MG63 (cell line): ENCODE measurements around the gene CUL7. TPM values are rescaled to one million over a fixed set of nuclear protein-coding genes. Genes with fewer than 3 reads are reported as not detected.
"Not testable (repeated sequence)": the region's sequence is repeated elsewhere in the genome, so short reads cannot be mapped to it uniquely, and the experiment has no call there.

Source experiments
- DNase-seq: peaks from one replicate; pipeline ENCODE4 v3.0.0-alpha.2; 2020
- H3K27me3 ChIP-seq: fragments of 250-450 bp; sonication (Bioruptor Pico); 2 replicates; pipeline ENCODE4 v1.5.1; 2020; ENCODE audit warnings: mild to moderate bottlenecking, moderate library complexity
- H3K36me3 ChIP-seq: fragments of 250-450 bp; sonication (Bioruptor Pico); 2 replicates; pipeline ENCODE4 v1.5.1; 2020; ENCODE audit warnings: mild to moderate bottlenecking, moderate library complexity
- H3K4me3 ChIP-seq: fragments of 250-450 bp; sonication (Bioruptor Pico); 2 replicates; pipeline ENCODE4 v1.5.1; 2020; ENCODE audit warnings: mild to moderate bottlenecking, moderate library complexity
- H3K9me3 ChIP-seq: fragments of 250-450 bp; sonication (Bioruptor Pico); 2 replicates; pipeline ENCODE4 v1.5.1; 2020; ENCODE audit warnings: mild to moderate bottlenecking, moderate library complexity
- total RNA-seq: library from RNA; depleted of rRNA; stranded (reverse); fragments of >200 nt; shearing (Covaris generic); gene quantifications from 2 replicates; pipeline ENCODE4 v1.2.3, GENCODE V29; 2014; ENCODE audit warnings: low replicate concordance

The CUL7 gene
- total RNA-seq, 1 experiment from 2014 or later, result 10.8 TPM

DNA sequence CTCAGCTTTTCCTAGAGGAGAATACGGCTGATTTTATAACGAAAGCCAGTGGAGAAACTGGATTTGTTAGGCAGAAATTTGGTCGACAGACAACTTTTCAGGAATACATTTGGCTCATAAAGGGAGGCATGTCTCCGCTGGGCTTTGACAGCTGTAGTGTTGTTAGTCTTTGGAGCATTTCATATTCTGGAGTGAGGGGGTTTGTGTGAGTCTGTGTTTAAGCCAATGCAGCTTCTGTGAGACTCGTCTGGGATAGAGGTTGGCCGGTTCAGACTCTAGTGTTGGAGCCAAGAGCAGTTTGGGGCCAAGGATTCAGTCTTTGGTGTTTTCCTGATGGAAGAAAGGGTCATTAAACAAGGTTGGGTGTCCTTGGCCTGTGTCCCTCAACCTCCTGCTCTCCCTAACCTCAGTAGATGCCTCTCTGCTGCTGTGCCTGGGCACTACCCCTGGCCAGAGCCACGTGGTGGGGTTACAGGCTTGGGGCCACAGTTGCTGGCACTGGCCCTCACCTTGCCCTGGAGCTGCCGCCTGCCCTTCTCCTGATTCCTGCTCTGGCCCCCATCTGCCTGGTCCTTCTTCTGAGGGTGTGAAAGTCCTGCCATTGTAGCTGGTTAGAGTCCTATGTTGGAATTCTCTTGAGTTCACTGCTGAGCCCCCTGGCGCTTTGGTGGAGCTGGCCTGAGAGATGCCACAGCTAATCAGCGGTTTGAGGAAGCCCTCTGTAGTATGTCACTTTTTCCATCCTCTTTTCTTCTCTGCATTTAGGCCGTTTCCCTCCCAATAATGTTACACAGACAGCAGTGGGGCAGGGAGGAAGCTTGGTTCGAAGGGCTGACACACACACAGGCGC lies 29.4 kb upstream of the CUL7 start:
- Histone ChIP-seq H3K9me3 (no peaks in the 10 kb centered on the region), H3K36me3 (no peaks in the 10 kb centered on the region), H3K4me3 (no peak overlapping the region), H3K27me3 (no peaks in the 10 kb centered on the region)
- no peak for DNase-seq

DNA sequence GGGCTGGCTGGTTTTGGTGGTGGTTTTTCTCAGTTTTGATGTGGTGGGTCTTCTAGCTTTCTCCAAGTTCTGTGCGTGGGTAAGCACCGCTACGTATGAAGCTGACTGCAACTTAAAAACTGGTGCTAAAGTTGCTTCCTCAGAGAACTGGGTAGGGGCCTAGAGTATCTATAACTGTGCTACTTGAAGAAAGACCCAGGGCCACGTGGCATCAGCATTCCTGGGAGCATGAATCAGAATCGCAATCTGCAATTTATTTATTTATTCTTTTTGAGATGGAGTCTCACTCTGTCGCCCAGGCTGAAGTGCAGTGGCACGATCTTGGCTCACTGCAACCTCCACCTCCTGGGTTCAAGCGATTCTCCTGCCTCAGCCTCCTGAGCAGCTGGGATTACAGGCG lies 28.3 kb upstream of the CUL7 start:
- not testable (repeated sequence) for H3K4me3 ChIP-seq, H3K9me3 ChIP-seq, H3K36me3 ChIP-seq, H3K27me3 ChIP-seq, DNase-seq

DNA sequence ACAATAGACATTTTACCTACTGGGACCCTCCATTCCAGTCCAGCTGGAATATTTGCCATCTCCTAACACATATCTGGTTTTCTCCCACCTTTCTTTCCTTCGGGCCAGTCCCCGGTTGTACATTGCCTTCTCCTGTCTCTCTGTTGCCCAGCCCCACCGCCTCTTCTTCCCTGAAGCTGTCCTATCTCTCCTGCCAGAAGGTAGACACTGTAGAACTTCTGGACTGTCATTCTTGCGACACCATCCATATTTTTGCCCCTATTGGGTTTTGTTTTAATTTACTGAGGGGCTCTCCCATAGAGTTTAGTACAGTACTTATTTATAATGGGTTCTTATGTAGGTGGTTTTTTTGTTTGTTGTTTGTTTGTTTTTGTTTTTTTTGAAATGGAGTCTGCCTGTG lies 27.4 kb upstream of the CUL7 start:
- no peak for DNase-seq
- H3K36me3 ChIP-seq, result no peaks in the 10 kb centered on the region
- H3K4me3 ChIP-seq, result no peak overlapping the region
- H3K9me3 ChIP-seq, result no peaks in the 10 kb centered on the region
- no peaks in the 10 kb centered on the region for H3K27me3 ChIP-seq

DNA sequence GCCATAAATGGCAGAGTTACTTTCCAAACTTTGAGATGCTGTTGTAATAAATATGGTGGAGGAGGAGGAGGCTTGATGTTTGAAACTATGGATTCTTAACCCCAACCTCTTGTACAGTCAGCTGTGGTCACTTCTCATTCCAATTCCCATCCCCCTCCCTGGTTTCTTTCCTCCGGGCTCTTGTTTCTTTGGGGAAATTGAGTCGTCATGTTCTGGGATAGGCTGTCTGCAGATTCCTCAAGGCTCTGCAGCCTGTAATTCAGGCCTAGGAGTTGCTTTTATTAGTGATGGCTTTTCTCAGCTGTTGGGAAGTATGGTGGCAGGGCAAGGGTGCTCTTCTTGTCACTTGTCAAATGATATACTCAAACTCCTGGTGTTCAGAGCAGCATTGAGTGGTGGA lies 25.0 kb upstream of the CUL7 start:
- no peaks in the 10 kb centered on the region for H3K36me3 ChIP-seq
- no peaks in the 10 kb centered on the region for H3K27me3 ChIP-seq
- H3K9me3 ChIP-seq, result no peaks in the 10 kb centered on the region
- no peak overlapping the region for H3K4me3 ChIP-seq
- DNase-seq, result no peak

DNA sequence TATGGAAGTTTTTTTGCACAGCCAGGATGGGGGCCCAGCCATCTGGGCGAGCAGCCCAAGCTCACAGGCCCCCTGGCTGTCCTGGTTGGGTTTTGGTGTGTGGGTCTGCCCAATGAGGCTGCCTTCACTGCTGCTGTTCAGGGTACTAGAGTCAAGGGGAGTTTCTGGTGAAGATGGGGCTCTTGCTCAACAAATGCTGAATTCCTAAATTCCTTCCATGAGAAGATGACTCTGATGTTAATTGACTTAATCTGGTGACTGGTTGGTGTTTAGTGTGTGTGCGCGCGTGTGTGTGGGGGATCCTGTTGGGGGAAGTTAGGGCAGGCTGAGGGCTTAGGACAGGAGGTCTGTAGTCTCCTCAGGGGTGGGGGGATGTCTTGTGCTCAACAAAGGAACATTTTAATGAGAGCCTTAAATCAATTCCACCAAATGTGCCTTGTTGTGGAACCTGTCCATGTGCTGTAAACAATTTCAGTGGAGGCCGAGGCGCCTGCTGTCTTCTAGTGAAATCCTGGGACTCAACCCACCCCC lies 24.4 kb upstream of the CUL7 start:
- no peak for DNase-seq
- Histone ChIP-seq H3K4me3 (no peak overlapping the region), H3K36me3 (no peaks in the 10 kb centered on the region), H3K27me3 (no peaks in the 10 kb centered on the region), H3K9me3 (no peaks in the 10 kb centered on the region)

DNA sequence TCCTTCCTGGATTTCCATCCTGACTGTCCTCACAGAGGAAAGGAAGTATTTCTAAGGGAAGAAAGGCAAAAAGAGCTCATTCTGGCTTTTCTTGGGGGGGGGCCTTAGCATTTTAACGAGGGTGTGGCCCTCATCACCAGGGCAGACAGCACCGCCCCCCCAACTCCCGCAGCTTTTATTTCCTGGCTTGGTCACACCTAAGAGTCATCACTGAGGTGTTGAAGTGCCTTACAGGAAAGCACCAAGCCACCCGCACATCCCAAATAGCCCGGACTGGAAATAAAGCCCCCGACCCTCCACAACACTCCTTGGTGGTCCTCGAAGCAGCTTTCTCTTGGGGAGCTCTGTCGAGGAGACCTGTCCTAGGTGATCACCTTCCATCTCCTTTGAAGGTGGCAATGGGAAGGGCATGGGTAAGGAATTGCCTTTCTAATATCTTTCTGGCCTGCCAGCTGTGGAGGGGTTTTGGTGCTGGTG lies 23.7 kb upstream of the CUL7 start:
- no peak for DNase-seq
- peak overlapping the region; percentile 72 for H3K4me3 ChIP-seq
- H3K36me3 ChIP-seq, result no peaks in the 10 kb centered on the region
- no peaks in the 10 kb centered on the region for H3K27me3 ChIP-seq
- no peaks in the 10 kb centered on the region for H3K9me3 ChIP-seq

DNA sequence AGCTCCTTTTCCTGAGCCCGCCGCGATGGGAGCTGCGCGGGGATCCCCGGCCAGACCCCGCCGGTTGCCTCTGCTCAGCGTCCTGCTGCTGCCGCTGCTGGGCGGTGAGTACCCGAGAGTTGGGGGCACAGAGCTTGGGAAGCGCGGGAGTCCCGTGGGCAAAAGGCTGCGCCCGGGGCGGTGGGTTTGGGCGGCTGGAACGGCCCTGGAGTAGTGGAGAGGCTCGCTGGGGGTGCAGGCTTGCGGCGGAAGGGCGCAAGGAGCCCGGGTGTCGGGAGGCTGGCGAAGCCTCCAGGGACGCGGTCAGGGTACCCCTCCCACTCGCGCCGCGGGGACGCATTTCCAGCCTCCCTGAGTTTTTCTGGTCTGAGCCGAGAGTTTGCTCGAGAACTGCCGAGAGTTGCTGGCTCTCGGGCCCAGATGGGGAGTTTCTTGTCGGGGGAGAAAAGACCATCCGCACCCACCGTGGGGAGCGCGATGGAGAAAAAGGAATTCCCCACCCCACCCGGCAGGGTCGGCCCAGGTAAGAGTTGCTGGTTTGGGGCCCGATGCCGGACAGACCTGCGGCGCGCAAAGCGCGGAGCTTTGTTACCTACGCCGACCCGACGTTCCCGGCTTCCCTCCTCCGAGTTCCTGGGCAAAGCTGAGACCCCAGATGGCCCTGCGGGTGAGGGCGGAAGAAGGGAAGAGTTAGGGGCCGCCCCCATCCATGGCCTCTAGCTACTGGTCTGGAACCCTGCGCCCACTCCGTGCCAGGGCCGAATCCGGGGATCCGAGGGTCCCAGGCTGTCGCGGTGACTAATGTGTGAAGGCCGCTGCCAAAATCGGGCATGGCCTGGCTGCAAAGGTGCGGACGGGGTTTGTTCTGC lies 23.0 kb upstream of the CUL7 start:
- peak; percentile 57 for DNase-seq
- no peaks in the 10 kb centered on the region for H3K36me3 ChIP-seq
- peak overlapping the region; percentile 72 for H3K4me3 ChIP-seq
- H3K27me3 ChIP-seq, result no peaks in the 10 kb centered on the region
- no peaks in the 10 kb centered on the region for H3K9me3 ChIP-seq

DNA sequence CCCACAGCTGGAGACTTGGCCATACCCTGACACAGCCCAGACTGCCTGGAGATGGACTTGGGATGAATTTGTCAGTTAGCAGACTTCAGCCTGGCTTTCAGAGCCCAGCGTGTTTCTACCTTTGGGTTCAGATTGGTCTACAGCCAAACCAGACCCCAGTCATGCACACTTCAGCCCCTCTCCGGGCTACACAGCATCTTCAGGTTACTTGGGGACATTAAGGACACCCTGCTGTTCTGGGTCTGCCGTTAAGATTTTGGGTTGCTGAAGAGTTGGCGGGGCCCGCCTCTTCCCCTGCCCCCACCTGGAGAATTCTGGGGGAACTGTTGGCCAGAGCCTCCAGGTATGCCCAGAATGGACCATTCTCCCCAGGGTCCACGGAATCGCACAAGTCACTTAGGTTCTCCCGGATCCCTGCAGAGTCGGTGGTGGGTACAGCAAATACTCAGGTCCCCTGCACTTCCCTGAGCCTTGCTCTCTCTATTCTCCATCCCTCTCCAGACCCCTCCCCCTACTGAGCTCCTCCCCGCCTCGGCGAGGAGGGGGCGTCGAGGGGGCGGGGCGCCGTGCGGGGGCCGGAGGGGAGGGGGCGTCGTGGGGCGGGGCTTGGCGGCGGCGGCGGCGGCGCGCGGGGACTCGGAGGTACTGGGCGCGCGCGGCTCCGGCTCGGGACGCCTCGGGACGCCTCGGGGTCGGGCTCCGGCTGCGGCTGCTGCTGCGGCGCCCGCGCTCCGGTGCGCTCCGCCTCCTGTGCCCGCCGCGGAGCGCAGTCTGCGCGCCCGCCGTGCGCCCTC lies 22.2 kb upstream of the CUL7 start, which contains the start of gene PTK7:
Gene PTK7 (plus strand): TSS at position 645 of the 794 bp plus-strand sequence. CDS start 175 bp downstream, outside the sequence.
- Histone ChIP-seq H3K9me3 (no peaks in the 10 kb centered on the region), H3K27me3 (no peaks in the 10 kb centered on the region), H3K36me3 (no peaks in the 10 kb centered on the region), H3K4me3 (peak within 1 kb of the TSS; percentile 72)
- peak; percentile 60 for DNase-seq

DNA sequence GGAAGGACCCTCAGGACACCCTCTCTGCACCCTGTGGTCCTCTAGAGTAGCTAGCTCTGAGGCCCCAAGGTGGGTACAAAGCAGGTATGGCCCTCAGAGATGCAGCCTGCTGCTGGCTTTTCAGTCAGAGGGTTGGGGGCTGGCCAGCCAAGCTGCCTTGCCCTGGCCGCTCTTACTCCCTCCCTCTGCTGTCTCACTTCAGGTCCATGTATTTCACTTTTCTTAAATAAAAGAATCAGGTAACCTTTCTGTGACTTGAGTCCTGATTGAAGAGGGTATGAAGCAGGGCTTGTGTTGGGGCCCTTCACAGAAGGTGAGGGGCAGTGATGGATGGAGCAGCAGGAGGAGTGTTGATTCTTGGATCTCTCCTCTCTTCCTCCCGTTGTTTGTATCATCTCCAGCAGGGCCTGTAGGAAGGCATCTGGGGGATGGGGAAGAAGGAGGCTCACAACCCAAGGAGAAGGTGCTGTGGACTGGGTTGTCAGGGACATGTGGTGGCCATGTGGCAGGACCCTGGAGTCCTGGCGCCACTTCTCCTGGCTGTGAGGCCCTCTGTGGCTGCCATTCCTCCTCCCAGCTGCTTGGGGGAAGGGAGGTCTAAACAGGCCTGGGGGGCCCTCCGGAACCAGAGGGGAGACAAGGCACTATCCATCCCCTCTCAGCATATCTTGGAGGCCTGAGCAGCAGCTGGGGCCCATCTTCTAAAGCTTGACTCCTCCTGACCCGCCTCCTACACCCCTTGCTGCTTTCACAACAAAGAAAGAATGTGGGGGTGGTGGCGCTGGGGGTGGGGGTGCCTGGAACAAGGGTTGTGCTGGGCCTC lies 21.4 kb upstream of the CUL7 start:
- peak; percentile 18 for DNase-seq
- Histone ChIP-seq H3K27me3 (no peaks in the 10 kb centered on the region), H3K9me3 (no peaks in the 10 kb centered on the region), H3K4me3 (no peak overlapping the region), H3K36me3 (no peaks in the 10 kb centered on the region)

DNA sequence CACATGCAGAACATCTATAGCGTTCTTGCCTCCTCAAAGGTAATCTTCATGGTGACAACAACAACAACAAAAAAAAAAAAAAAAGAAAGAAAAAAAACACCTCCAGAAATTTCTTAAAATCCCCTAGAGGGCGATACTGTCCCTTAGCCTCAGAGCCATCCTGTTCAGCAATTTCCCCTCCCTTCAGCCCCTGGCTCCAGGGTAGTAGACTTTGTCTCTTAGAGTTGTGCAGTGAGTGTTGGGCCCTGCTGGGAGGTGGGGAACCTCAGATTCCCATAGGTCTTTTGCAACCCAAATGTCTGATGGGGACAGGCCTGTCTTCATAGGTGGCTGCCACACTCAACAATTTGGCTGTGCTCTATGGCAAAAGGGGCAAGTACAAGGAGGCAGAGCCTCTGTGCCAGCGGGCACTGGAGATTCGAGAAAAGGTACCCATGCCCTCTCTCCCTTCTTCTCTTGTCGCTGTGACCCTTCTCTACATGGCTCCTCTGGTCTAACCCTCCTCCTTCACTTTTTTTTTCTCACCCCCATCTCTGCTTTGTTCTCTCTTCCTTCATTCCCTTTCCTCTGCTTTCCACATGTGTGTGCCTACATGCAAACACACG lies 16.5 kb upstream of the CUL7 start:
- Histone ChIP-seq H3K9me3 (no peaks in the 10 kb centered on the region), H3K36me3 (no peaks in the 10 kb centered on the region), H3K4me3 (no peak overlapping the region), H3K27me3 (no peaks in the 10 kb centered on the region)
- no peak for DNase-seq

DNA sequence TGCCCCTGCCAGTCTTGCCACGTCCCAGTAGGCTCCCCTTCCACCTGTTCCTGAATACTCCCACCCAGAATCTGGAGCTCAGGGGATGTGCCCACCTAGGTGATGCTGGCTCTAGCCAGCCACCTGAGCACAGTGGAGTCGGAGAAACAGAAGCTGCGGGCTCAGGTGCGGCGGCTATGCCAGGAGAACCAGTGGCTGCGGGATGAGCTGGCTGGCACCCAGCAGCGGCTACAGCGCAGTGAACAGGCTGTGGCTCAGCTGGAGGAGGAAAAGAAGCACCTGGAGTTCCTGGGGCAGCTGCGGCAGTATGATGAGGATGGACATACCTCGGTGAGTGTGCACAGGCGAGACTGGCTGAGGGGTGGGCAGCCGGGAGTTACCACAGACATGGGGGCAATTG lies 9.2 kb upstream of the CUL7 start:
- Histone ChIP-seq H3K9me3 (no peaks in the 10 kb centered on the region), H3K4me3 (no peak overlapping the region), H3K36me3 (no peaks in the 10 kb centered on the region; the same call in 1 of the 2 replicates), H3K27me3 (no peaks in the 10 kb centered on the region)
- no peak for DNase-seq

DNA sequence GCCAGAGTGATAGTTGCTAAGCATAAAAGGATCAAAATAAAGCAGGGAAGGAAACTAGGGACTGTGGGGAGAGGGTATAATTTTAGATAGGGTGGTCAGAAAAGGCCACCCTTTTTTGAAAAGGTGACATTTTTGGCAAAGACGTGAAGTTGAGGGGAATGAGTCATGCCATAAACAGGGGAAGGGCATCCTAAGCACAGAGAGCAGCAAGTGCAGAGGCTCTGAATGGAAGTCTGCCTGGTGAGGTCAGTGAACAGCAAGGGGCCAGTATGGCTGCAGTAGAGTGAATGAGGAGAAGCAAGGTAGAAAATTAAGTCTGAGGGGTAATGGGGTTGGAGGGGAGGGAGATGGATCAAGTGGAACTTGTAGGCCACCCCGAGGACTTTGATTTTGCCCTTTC lies 8.2 kb upstream of the CUL7 start:
- Histone ChIP-seq H3K9me3 (no peaks in the 10 kb centered on the region), H3K36me3 (peaks cover 2% of the 10 kb centered on the region; the same call in 1 of the 2 replicates), H3K4me3 (no peak overlapping the region), H3K27me3 (no peaks in the 10 kb centered on the region)
- no peak for DNase-seq

DNA sequence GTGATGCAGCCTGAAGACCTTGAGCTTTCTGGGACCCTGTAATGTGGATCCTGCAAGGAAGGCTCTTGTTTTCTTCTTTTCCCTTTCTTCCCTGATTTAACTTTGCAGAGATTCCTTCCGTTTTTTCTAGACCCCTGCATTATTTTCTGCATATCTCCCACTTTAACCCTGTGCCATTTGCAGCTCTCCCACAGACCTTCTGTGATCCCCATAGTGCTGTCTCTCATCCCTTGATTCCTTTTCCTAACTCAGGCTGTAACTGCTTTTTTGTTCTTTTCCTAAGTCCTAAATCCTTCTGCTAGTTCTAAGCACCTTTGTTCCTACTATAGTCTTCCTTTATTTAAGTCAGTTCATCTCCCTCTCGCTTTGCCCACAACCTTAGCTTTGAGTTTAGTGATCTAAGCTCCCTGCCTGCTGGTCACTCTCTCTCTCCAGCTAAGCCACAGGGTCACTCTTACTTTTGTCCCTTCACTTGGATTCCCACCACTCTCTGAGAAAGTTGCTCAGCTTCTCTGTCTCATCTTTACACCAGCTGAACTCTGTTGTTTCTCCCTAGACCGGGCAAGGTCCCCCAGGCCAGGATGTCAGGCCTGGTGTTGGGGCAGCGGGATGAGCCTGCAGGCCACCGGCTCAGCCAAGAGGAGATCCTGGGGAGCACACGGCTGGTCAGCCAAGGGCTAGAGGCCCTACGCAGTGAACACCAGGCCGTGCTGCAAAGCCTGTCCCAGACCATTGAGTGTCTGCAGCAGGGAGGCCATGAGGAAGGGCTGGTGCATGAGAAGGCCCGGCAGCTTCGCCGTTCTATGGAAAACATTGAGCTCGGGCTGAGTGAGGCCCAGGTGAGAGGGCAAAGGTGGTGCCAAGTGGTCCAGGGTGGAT lies 7.3 kb upstream of the CUL7 start:
- H3K4me3 ChIP-seq, result no peak overlapping the region
- peaks cover 2% of the 10 kb centered on the region; the same call in 1 of the 2 replicates for H3K36me3 ChIP-seq
- DNase-seq, result no peak
- H3K27me3 ChIP-seq, result no peaks in the 10 kb centered on the region
- H3K9me3 ChIP-seq, result no peaks in the 10 kb centered on the region

DNA sequence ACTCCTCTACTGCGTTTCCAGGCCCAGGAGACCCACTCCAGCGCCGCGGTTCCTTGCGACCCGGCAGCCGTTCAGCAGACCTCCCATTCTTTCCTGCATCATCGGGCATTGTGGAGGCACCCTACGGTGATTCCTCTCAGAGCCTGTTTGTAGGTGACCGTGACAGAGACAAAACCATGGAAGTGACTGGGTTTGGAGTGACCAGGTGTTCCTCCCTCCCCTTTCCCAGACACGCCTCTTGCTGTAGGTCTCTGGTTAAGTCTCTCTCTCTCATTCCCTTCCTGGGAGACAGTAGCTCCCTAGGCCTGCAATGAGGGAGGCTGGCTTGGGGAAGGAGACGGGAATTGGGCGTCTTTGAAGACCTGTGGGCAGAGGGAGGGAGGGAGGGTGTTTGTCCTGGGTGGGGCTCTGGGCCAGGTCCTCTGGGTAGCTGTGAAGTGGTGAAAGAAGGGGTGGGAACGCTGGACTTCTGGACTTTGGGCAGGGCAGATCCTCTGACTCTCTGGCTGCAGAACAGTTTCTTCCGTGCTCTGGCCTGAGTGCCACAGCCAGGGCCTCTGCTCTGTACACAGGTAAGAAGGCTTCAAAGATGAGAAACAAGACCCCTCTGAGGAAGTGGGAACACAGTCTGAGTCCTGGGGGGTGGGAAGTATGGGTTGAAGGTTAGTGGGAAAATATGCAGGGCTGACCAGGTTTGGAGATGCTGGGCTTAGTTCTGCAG lies 6.5 kb upstream of the CUL7 start:
- H3K4me3 ChIP-seq, result peak overlapping the region; percentile 96
- DNase-seq, result no peak
- no peaks in the 10 kb centered on the region for H3K9me3 ChIP-seq
- H3K27me3 ChIP-seq, result no peaks in the 10 kb centered on the region
- H3K36me3 ChIP-seq, result peaks cover 2% of the 10 kb centered on the region; the same call in 1 of the 2 replicates
